Thyroid gland (tissue), 4 donors: ENCODE data around the gene STYXL1.

Experiments used
- CTCF ChIP-seq, 6 experiments: fragments of 200-600 bp in 3 of 6; fragments of 450-650 bp in 3 of 6; sonication (generic) in 3 of 6; IDR thresholded peaks; one replicate each; pipeline ENCODE4 v1.5.1; 2016 to 2019; ENCODE audit warnings: antibody characterized with exemption in 6 of 6, mild to moderate bottlenecking in 2 of 6, inconsistent platforms in 1 of 6, moderate library complexity in 1 of 6
- POLR2A ChIP-seq, 2 donors: fragments of 450-650 bp; IDR thresholded peaks; one replicate each; pipeline ENCODE4 v1.6.1; 2017; ENCODE audit warnings: antibody characterized with exemption in 2 of 2, mild to moderate bottlenecking in 2 of 2, moderate library complexity in 1 of 2

- TF ChIP-seq POLR2A (IDR thresholded peaks at IDR 0.05) (no peak), CTCF (IDR thresholded peaks at IDR 0.05) (no peak)
Observed at GRCh38 chr7:75995052-75995471, 52.7 kb downstream of the STYXL1 start.
